Dedifferentiated amniotic fluid mesenchymal stem cell (primary cell): ENCODE measurements around the gene CTXND1.

ENCODE experiments used
- DNase-seq: peaks from one replicate; pipeline ENCODE4 v3.0.0-alpha.2; 2016; ENCODE audit errors: extremely low spot score

Gene CTXND1

GRCh38 chr15:80180986-80181385 lies 71.0 kb downstream of the CTXND1 start:
- no peak for DNase-seq

- no peak for DNase-seq
These were observed 71.5 kb downstream of the CTXND1 start for GRCh38 chr15:80180468-80180867.

GRCh38 chr15:80179935-80180334 lies 72.1 kb downstream of the CTXND1 start:
- DNase-seq: no peak

GRCh38 chr15:80179025-80179759 lies 72.8 kb downstream of the CTXND1 start:
- peak; percentile 85 for DNase-seq

- DNase-seq: no peak
These were observed 74.9 kb downstream of the CTXND1 start for GRCh38 chr15:80177156-80177555.

- no peak for DNase-seq
These were observed 75.6 kb downstream of the CTXND1 start for GRCh38 chr15:80176443-80176842.

GRCh38 chr15:80175436-80175835 lies 76.6 kb downstream of the CTXND1 start:
- no peak for DNase-seq

GRCh38 chr15:80174017-80174746 lies 77.8 kb downstream of the CTXND1 start:
- peak; percentile 89 for DNase-seq

GRCh38 chr15:80173022-80173759 lies 78.8 kb downstream of the CTXND1 start:
- no peak for DNase-seq

GRCh38 chr15:80172401-80172800 lies 79.6 kb downstream of the CTXND1 start:
- DNase-seq: no peak

- DNase-seq: no peak
These were observed 80.2 kb downstream of the CTXND1 start for GRCh38 chr15:80171787-80172186.

- no peak for DNase-seq
These were observed 81.4 kb downstream of the CTXND1 start for GRCh38 chr15:80170596-80170995.

- no peak for DNase-seq
These were observed 82.2 kb downstream of the CTXND1 start for GRCh38 chr15:80169768-80170357.

- no peak for DNase-seq
These were observed 83.6 kb downstream of the CTXND1 start for GRCh38 chr15:80168421-80168820.

GRCh38 chr15:80167936-80168335 lies 84.1 kb downstream of the CTXND1 start:
- DNase-seq: no peak

GRCh38 chr15:80163897-80164296 lies 88.1 kb downstream of the CTXND1 start:
- DNase-seq: no peak

GRCh38 chr15:80163217-80163616 lies 88.8 kb downstream of the CTXND1 start:
- no peak for DNase-seq

GRCh38 chr15:80162059-80162554 lies 89.9 kb downstream of the CTXND1 start:
- no peak for DNase-seq

GRCh38 chr15:80161468-80162016 lies 90.5 kb downstream of the CTXND1 start:
- DNase-seq: no peak

GRCh38 chr15:80160570-80161156 lies 91.3 kb downstream of the CTXND1 start:
- DNase-seq: peak; percentile 72

GRCh38 chr15:80159811-80160569 lies 92.0 kb downstream of the CTXND1 start:
- DNase-seq: no peak
